ENCODE data around the gene SHROOM3.

Gene SHROOM3

GRCh38 chr4:76458297-76458696 lies 23.3 kb downstream of the SHROOM3 start:
- H3K9me3 Mint-ChIP-seq, result peaks cover 8% of the 10 kb centered on the region
- DNase-seq (ENCODE audit: low spot score in 2 of 2) (no peak), ATAC-seq (ENCODE audit: low read depth) (no peak)
- H3K4me1 Mint-ChIP-seq, result no peaks in the 10 kb centered on the region
- H3K36me3 Mint-ChIP-seq, result peaks cover 4% of the 10 kb centered on the region
- H3K27me3 Mint-ChIP-seq, result peaks cover 5% of the 10 kb centered on the region
- no peak overlapping the region for H3K4me3 Mint-ChIP-seq
- no peak overlapping the region for H3K27ac Mint-ChIP-seq

DNA sequence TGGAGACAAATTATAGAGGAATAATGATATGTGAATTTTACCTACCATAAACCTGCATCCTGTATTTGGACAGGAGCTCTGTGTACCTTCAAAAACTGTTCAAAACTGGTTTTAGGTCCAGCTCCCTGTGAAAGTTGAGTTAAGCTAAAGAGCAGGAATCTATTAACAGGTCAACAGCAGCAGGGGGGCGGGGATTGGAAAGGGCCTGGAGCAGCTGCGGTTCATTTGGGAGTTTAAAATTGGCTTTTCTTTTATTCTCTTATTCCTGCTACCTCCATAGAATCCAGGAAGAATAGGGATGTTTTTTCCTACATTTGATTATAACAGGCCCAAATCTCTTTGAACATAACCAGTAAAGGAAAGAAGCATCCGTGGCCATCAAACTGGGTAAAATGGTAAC lies 23.8 kb downstream of the SHROOM3 start:
- H3K27ac Mint-ChIP-seq, result no peak overlapping the region
- peaks cover 5% of the 10 kb centered on the region for H3K27me3 Mint-ChIP-seq
- no peak for ATAC-seq (ENCODE audit: low read depth)
- DNase-seq (ENCODE audit: low spot score in 2 of 2), result no peak
- H3K4me1 Mint-ChIP-seq, result no peaks in the 10 kb centered on the region
- peaks cover 8% of the 10 kb centered on the region for H3K9me3 Mint-ChIP-seq
- H3K36me3 Mint-ChIP-seq, result peaks cover 4% of the 10 kb centered on the region
- no peak overlapping the region for H3K4me3 Mint-ChIP-seq

- peaks cover 8% of the 10 kb centered on the region for H3K9me3 Mint-ChIP-seq
- peaks cover 5% of the 10 kb centered on the region for H3K27me3 Mint-ChIP-seq
- H3K27ac Mint-ChIP-seq, result no peak overlapping the region
- no peaks in the 10 kb centered on the region for H3K4me1 Mint-ChIP-seq
- DNase-seq (ENCODE audit: low spot score in 2 of 2), result no peak
- ATAC-seq (ENCODE audit: low read depth), result no peak
- H3K36me3 Mint-ChIP-seq, result peaks cover 4% of the 10 kb centered on the region
- H3K4me3 Mint-ChIP-seq, result no peak overlapping the region
These were observed 24.3 kb downstream of the SHROOM3 start for GRCh38 chr4:76459291-76459723.

- no peak overlapping the region for H3K27ac Mint-ChIP-seq
- H3K4me1 Mint-ChIP-seq, result no peaks in the 10 kb centered on the region
- peaks cover 11% of the 10 kb centered on the region for H3K27me3 Mint-ChIP-seq
- H3K9me3 Mint-ChIP-seq, result peaks cover 13% of the 10 kb centered on the region
- H3K4me3 Mint-ChIP-seq, result no peak overlapping the region
- H3K36me3 Mint-ChIP-seq, result peaks cover 4% of the 10 kb centered on the region
- ATAC-seq (ENCODE audit: low read depth) (no peak), DNase-seq (ENCODE audit: low spot score in 2 of 2) (no peak)
These were observed 28.5 kb downstream of the SHROOM3 start for GRCh38 chr4:76463568-76463967.

DNA sequence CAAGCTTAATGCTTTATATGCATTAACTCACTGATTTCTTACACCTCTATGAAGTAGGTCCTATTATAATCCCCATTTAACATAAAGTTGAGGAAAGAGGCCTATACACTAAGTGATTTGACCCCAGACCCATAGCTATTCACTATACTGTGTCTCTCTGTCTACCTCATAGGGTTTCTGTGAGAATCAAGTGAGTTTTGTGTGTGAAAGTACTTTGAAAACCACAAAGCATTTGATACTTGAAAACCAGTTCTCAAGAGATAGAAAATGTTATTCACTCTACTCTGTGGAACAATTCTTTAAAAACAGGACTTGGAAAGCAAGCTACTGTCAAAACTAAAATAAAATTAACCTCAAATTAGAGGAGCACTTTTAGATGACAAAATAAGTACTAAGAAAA lies 35.0 kb downstream of the SHROOM3 start:
- H3K4me3 Mint-ChIP-seq, result no peak overlapping the region
- no peaks in the 10 kb centered on the region for H3K4me1 Mint-ChIP-seq
- H3K9me3 Mint-ChIP-seq, result peaks cover 2% of the 10 kb centered on the region
- no peaks in the 10 kb centered on the region for H3K36me3 Mint-ChIP-seq
- DNase-seq (ENCODE audit: low spot score in 2 of 2) (no peak), ATAC-seq (ENCODE audit: low read depth) (no peak)
- no peak overlapping the region for H3K27ac Mint-ChIP-seq
- H3K27me3 Mint-ChIP-seq, result peaks cover 10% of the 10 kb centered on the region

DNA sequence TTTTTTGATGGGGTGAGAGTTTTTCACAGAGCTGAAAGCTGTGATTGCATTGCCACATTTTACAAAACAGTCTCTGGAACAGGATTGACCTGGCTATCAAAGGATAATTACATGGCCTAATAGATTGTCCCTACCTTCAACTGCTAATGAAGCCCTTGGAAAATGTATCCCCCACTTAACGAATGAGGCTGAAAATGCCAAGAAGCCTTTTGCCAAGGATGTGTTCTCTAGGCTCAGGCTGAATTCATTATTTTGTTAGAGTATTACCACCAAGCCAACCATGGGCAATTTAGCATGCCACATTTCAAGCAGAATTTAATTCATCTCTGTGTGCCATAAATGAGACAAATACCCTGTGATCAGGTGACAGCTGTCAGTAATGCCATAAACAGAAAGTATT lies 35.5 kb downstream of the SHROOM3 start:
- no peak overlapping the region for H3K4me3 Mint-ChIP-seq
- peaks cover under 1% of the 10 kb centered on the region for H3K9me3 Mint-ChIP-seq

GRCh38 chr4:76476571-76476970 lies 41.5 kb downstream of the SHROOM3 start:
- no peak overlapping the region for H3K27ac Mint-ChIP-seq
- H3K27me3 Mint-ChIP-seq, result peaks cover 20% of the 10 kb centered on the region
- peaks cover 5% of the 10 kb centered on the region for H3K36me3 Mint-ChIP-seq
- H3K4me1 Mint-ChIP-seq, result no peaks in the 10 kb centered on the region
- DNase-seq (ENCODE audit: low spot score in 2 of 2) (no peak), ATAC-seq (ENCODE audit: low read depth) (no peak)
- peaks cover 9% of the 10 kb centered on the region for H3K9me3 Mint-ChIP-seq
- H3K4me3 Mint-ChIP-seq, result no peak overlapping the region

More for the DNA sequence above, 35.5 kb downstream of the SHROOM3 start:
- Mint-ChIP-seq H3K4me1 (no peaks in the 10 kb centered on the region), H3K36me3 (no peaks in the 10 kb centered on the region), H3K27ac (no peak overlapping the region), H3K27me3 (peaks cover 9% of the 10 kb centered on the region)
- DNase-seq (ENCODE audit: low spot score in 2 of 2) (no peak), ATAC-seq (ENCODE audit: low read depth) (no peak)

GRCh38 chr4:76484654-76485053 lies 49.6 kb downstream of the SHROOM3 start:
- Mint-ChIP-seq H3K4me1 (no peaks in the 10 kb centered on the region), H3K9me3 (peaks cover 11% of the 10 kb centered on the region), H3K4me3 (no peak overlapping the region), H3K27ac (no peak overlapping the region), H3K36me3 (peaks cover 4% of the 10 kb centered on the region), H3K27me3 (peaks cover 6% of the 10 kb centered on the region)
- ATAC-seq (ENCODE audit: low read depth) (no peak), DNase-seq (ENCODE audit: low spot score in 2 of 2) (no peak)

DNA sequence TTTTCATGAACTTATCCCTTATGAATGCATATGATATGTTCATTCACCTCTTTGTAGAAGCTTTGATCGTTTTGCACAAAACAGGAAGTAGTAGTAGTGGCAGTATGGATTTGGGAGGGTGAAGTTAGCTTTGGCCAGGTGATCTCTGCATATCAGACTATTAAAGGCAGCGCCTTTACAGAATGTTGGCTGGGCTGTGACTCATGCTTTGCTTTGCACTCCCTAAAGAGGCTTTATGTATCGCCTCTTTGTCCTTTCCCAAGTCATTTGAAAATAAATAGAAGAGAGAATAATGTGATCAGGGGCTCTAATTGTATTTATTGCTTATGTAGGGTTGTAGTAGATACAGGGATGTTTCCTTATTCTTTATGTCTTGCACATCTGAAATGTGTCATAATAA lies 50.4 kb downstream of the SHROOM3 start:
- Mint-ChIP-seq H3K27me3 (peaks cover 3% of the 10 kb centered on the region), H3K9me3 (peaks cover 10% of the 10 kb centered on the region), H3K27ac (no peak overlapping the region), H3K4me1 (no peaks in the 10 kb centered on the region), H3K36me3 (peaks cover 3% of the 10 kb centered on the region), H3K4me3 (no peak overlapping the region)
- ATAC-seq (ENCODE audit: low read depth) (no peak), DNase-seq (ENCODE audit: low spot score in 2 of 2) (no peak)

DNA sequence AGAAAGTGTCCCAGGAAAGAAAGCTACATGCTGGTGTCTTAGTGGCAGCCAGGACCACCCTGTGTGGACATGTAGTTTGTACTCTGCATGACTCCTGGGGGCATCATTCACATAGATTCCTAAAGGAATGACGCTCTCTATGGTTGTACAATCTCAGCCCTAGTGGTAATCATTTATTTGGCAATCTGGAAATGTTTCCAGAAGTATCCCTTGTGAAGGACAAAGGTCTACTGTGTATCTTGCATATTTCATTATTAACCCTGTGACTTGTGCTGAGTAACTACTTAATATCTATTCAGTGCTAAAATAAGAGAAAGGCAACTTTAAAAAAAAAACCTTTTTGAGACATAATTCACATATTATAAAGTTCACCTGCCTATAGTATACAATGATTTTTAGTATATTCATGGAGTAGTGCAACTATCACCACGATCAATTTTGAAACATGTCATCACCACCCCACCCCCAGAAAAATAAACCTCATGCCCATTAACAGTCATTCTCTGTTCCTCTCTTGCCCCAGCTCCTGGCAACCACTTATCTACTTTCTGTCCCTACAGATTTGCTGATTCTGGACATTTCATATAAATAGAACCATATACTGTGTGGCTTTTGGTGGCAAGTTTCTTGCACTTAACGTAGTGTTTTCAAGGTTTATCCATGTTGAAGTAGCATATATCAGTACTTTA lies 51.7 kb downstream of the SHROOM3 start:
- Mint-ChIP-seq H3K9me3 (peaks cover 4% of the 10 kb centered on the region), H3K4me1 (no peaks in the 10 kb centered on the region), H3K4me3 (no peak overlapping the region), H3K27ac (no peak overlapping the region), H3K27me3 (no peaks in the 10 kb centered on the region), H3K36me3 (peaks cover 1% of the 10 kb centered on the region)
- ATAC-seq (ENCODE audit: low read depth), result no peak
- no peak for DNase-seq (ENCODE audit: low spot score in 2 of 2)

DNA sequence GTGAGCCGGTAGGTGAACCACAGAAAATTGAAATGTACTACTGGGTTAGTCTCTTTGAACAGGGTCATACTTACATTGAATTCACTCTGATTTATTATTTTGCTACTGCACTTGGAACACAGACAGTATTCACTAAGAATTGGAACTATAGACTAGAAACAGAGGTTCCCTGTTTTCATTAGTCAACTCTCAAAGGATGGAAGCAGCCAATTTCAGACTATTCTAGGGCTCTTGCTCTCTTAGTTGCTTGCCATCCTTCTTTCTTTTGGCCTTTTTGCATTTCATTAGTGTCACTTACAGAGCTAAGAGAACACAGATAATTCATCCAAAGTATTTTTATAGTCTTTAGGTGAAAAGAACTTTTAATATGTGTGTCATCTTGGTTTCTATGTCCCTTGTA lies 52.6 kb downstream of the SHROOM3 start:
- Mint-ChIP-seq H3K4me3 (no peak overlapping the region), H3K27me3 (no peaks in the 10 kb centered on the region), H3K4me1 (no peaks in the 10 kb centered on the region), H3K9me3 (peaks cover 2% of the 10 kb centered on the region), H3K27ac (no peak overlapping the region), H3K36me3 (peaks cover 1% of the 10 kb centered on the region)
- no peak for ATAC-seq (ENCODE audit: low read depth)
- DNase-seq (ENCODE audit: low spot score in 2 of 2), result no peak

GRCh38 chr4:76488455-76488854 lies 53.4 kb downstream of the SHROOM3 start:
- Mint-ChIP-seq H3K9me3 (peaks cover 2% of the 10 kb centered on the region), H3K27me3 (peaks cover 2% of the 10 kb centered on the region), H3K27ac (no peak overlapping the region), H3K36me3 (peaks cover 1% of the 10 kb centered on the region), H3K4me3 (no peak overlapping the region), H3K4me1 (no peaks in the 10 kb centered on the region)
- no peak for ATAC-seq (ENCODE audit: low read depth)
- no peak for DNase-seq (ENCODE audit: low spot score in 2 of 2)

DNA sequence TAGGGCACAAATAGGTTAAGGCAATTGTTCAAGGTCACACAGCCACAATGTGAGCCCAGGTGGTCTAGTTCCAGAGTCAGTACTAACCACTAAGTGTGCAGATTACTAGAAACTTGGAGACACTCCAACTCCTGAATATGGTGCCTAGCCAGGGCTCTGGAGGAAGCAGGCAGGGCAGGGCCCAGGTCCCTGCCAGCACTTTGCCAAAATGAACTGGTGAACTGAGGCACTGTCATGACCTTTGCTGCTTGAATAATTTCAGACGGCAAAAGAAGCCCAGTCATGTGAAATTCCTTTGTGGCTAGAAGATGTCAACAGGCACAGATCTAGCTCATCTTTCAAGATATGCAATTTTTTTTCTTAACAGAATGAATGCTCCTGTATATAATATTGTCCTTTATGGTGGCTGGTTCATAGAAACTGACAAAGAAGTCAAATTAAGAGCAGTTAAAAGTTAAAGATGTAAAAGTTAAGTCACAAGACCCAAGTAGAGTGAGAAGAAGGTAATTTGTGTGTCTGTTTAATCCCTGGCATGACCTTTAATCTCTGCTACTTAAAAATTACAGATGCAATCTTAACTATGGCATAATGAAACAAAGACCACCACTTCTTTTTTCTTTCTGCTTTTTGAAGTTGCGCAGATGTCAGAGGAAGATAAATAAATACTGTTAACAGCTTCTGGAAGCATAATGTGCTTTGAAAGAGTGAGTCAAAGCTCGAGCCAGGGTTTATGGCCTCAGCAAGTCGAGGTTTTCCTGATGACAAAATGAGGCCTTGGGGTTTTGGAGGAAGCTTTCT lies 54.1 kb downstream of the SHROOM3 start:
- Mint-ChIP-seq H3K4me1 (no peaks in the 10 kb centered on the region), H3K9me3 (peaks cover 2% of the 10 kb centered on the region), H3K27ac (no peak overlapping the region), H3K27me3 (peaks cover 2% of the 10 kb centered on the region), H3K4me3 (no peak overlapping the region), H3K36me3 (peaks cover 1% of the 10 kb centered on the region)
- DNase-seq (ENCODE audit: low spot score in 2 of 2) (no peak), ATAC-seq (ENCODE audit: low read depth) (no peak)

GRCh38 chr4:76489686-76490161 lies 54.7 kb downstream of the SHROOM3 start:
- H3K9me3 Mint-ChIP-seq, result peaks cover 2% of the 10 kb centered on the region
- H3K36me3 Mint-ChIP-seq, result peaks cover 1% of the 10 kb centered on the region
- DNase-seq (ENCODE audit: low spot score in 2 of 2) (no peak), ATAC-seq (ENCODE audit: low read depth) (no peak)
- H3K4me3 Mint-ChIP-seq, result no peak overlapping the region
- H3K27ac Mint-ChIP-seq, result no peak overlapping the region
- H3K27me3 Mint-ChIP-seq, result peaks cover 2% of the 10 kb centered on the region
- H3K4me1 Mint-ChIP-seq, result no peaks in the 10 kb centered on the region

Measured in memory B cell (primary cell).